Body of pancreas (tissue), 4 donors: ENCODE measurements around the gene HTR3C. TPM values are rescaled to one million over a fixed set of nuclear protein-coding genes. Genes with fewer than 3 reads are reported as not detected.

Source experiments
- ATAC-seq: fragments of 150-250 bp; one replicate; pipeline ENCODE4 v1.9.1; 2016
- DNase-seq, 4 donors: peaks; one replicate each; pipeline ENCODE4 v3.0.0-alpha.2; 2019
- H3K27ac ChIP-seq, 4 donors: fragments of 200-600 bp; sonication (generic); 1 replicate in 3 of 4; 2 replicates in 1 of 4; pipeline versions ENCODE4 v1.5.1 to v1.6.1; 2016 to 2019; ENCODE audit warnings: mild to moderate bottlenecking in 1 of 4, mixed read lengths in 1 of 4, moderate library complexity in 1 of 4
- H3K27me3 ChIP-seq, 2 donors: fragments of 200-600 bp; sonication (generic); one replicate each; pipeline ENCODE4 v1.6.0; 2016; ENCODE audit warnings: mild to moderate bottlenecking in 1 of 2
- H3K36me3 ChIP-seq, 2 donors: fragments of 200-600 bp; sonication (generic); replicated peaks in 1 of 2; 2 replicates each; pipeline ENCODE4 v1.5.1; 2016; ENCODE audit warnings: low read depth in 2 of 2; ENCODE audit not compliant: insufficient read depth in 1 of 2
- H3K4me1 ChIP-seq: fragments of 200-600 bp; sonication (generic); one replicate; pipeline ENCODE4 v1.6.0; 2016
- H3K4me3 ChIP-seq, 2 donors: fragments of 200-600 bp; sonication (generic); 1 replicate in 1 of 2; 2 replicates in 1 of 2; pipeline ENCODE4 v1.5.1; 2016 to 2019
- H3K9me3 ChIP-seq, 3 donors: fragments of 200-600 bp; sonication (generic); 1 replicate in 2 of 3; 2 replicates in 1 of 3; pipeline ENCODE4 v1.5.1; 2016
- CTCF ChIP-seq, 7 experiments: fragments of 450-650 bp in 4 of 7; fragments of 200-600 bp in 3 of 7; sonication (generic) in 3 of 7; IDR thresholded peaks; one replicate each; pipeline ENCODE4 v1.5.1; 2016 to 2019; ENCODE audit warnings: antibody characterized with exemption in 7 of 7
- POLR2A ChIP-seq, 3 donors: fragments of 450-650 bp; IDR thresholded peaks; one replicate each; pipeline ENCODE4 v1.6.1; 2016; ENCODE audit warnings: antibody characterized with exemption in 3 of 3, mild to moderate bottlenecking in 2 of 3
- WGBS, 2 donors: methylation state at CpG; one replicate each; pipeline ENCODE4 v1.1.5; 2017; 5-methylcytosine and 5-hydroxymethylcytosine counted together
- intact Hi-C: fragments of 100-400 bp; cut with DNase I; formaldehyde crosslinking; loops from one replicate; pipeline ENCODE4 v1.15.1; 2023
- total RNA-seq, 2 donors: library from RNA; depleted of rRNA; stranded (reverse); fragments of >200 nt; gene quantifications; one replicate each; pipeline ENCODE4 v1.1.0, GENCODE V29; 2016

HTR3C gene
- total RNA-seq, 2 donors from 2014 or later, result not detected

GRCh38 chr3:184075901-184076300 lies 23.1 kb downstream of the HTR3C start:
- Histone ChIP-seq H3K4me1 (no peaks in the 10 kb centered on the region), H3K27me3 (no peaks in the 10 kb centered on the region), H3K27ac (no peak overlapping the region), H3K9me3 (no peaks in the 10 kb centered on the region), H3K4me3 (no peak overlapping the region), H3K36me3 (no peaks in the 10 kb centered on the region)
- DNase-seq (no peak), ATAC-seq (no peak)
- WGBS, 2 donors, result 86 to 92% methylated on average over 6 of the region's 6 CpGs
- no peak for TF ChIP-seq CTCF (IDR thresholded peaks at IDR 0.05)
- no peak for TF ChIP-seq POLR2A (IDR thresholded peaks at IDR 0.05)
- intact Hi-C loops, result no loop called here

GRCh38 chr3:184077881-184078280 lies 25.0 kb downstream of the HTR3C start:
- Histone ChIP-seq H3K36me3 (no peaks in the 10 kb centered on the region), H3K27me3 (no peaks in the 10 kb centered on the region), H3K9me3 (no peaks in the 10 kb centered on the region), H3K4me3 (no peak overlapping the region), H3K27ac (no peak overlapping the region), H3K4me1 (no peaks in the 10 kb centered on the region)
- 68 to 89% methylated on average over 5 of the region's 5 CpGs for WGBS, 2 donors
- no peak for TF ChIP-seq POLR2A (IDR thresholded peaks at IDR 0.05)
- TF ChIP-seq CTCF (IDR thresholded peaks at IDR 0.05), result no peak
- intact Hi-C loops, result no loop called here
- ATAC-seq (no peak), DNase-seq (no peak)

- WGBS, 2 donors, result 81 to 85% methylated on average over 3 of the region's 3 CpGs
- Histone ChIP-seq H3K4me3 (no peak overlapping the region), H3K27me3 (no peaks in the 10 kb centered on the region), H3K9me3 (no peaks in the 10 kb centered on the region), H3K4me1 (no peaks in the 10 kb centered on the region), H3K36me3 (no peaks in the 10 kb centered on the region), H3K27ac (no peak overlapping the region)
- DNase-seq (no peak), ATAC-seq (no peak)
- TF ChIP-seq POLR2A (IDR thresholded peaks at IDR 0.05) (no peak), CTCF (IDR thresholded peaks at IDR 0.05) (no peak)
- intact Hi-C loops, result no loop called here
Measured at GRCh38 chr3:184078851-184079250, 26.0 kb downstream of the HTR3C start.

- intact Hi-C loops, result no loop called here
- H3K4me3 ChIP-seq, result no peak overlapping the region
- H3K27me3 ChIP-seq, result no peaks in the 10 kb centered on the region
- 77 to 84% methylated on average over 11 to 15 of the region's 16 CpGs for WGBS, 2 donors
- no peaks in the 10 kb centered on the region for H3K4me1 ChIP-seq
- no peak for ATAC-seq
- no peak overlapping the region for H3K27ac ChIP-seq
- TF ChIP-seq POLR2A (IDR thresholded peaks at IDR 0.05), result no peak
- no peak for TF ChIP-seq CTCF (IDR thresholded peaks at IDR 0.05)
- DNase-seq, result no peak
- no peaks in the 10 kb centered on the region for H3K36me3 ChIP-seq
- H3K9me3 ChIP-seq, result no peaks in the 10 kb centered on the region
Measured at GRCh38 chr3:184081116-184081830, 28.4 kb downstream of the HTR3C start.

- Histone ChIP-seq H3K9me3 (no peaks in the 10 kb centered on the region), H3K4me3 (no peak overlapping the region), H3K27ac (no peak overlapping the region), H3K36me3 (no peaks in the 10 kb centered on the region), H3K27me3 (no peaks in the 10 kb centered on the region), H3K4me1 (no peaks in the 10 kb centered on the region)
- DNase-seq (no peak), ATAC-seq (no peak)
- intact Hi-C loops, result no loop called here
- 82 to 91% methylated on average over 2 to 10 of the region's 10 CpGs for WGBS, 2 donors
- no peak for TF ChIP-seq POLR2A (IDR thresholded peaks at IDR 0.05)
- no peak for TF ChIP-seq CTCF (IDR thresholded peaks at IDR 0.05)
Measured at GRCh38 chr3:184082034-184082433, 29.2 kb downstream of the HTR3C start.
